Activated T-helper 17 cell treated with anti-CD3 and anti-CD28 coated beads, Interleukin-2, amount 50 U/mL, for 72 hours (primary cell): Measurements from ENCODE around the gene SMOC2. TPM values are rescaled to one million over a fixed set of nuclear protein-coding genes. Genes with fewer than 3 reads are reported as not detected.

Experiments used
- ATAC-seq: fragments of 150-1000 bp; cut with Tn5 transposase; replicated peaks from 2 replicates; pipeline ENCODE4 v1.10.0; 2021; ENCODE audit warnings: mild to moderate bottlenecking, moderate library complexity
- H3K27ac Mint-ChIP-seq: one replicate; pipeline ENCODE4 v1.8.0; 2022; ENCODE audit warnings: mixed read lengths
- H3K27me3 Mint-ChIP-seq: one replicate; pipeline ENCODE4 v1.8.0; 2022; ENCODE audit warnings: mixed read lengths
- H3K36me3 Mint-ChIP-seq: one replicate; pipeline ENCODE4 v1.8.0; 2022; ENCODE audit warnings: low read depth, mild to moderate bottlenecking, mixed read lengths
- H3K4me1 Mint-ChIP-seq: one replicate; pipeline ENCODE4 v1.8.0; 2022; ENCODE audit warnings: mixed read lengths
- H3K4me3 Mint-ChIP-seq: one replicate; pipeline ENCODE4 v1.8.0; 2022; ENCODE audit warnings: mild to moderate bottlenecking, mixed read lengths
- H3K9me3 Mint-ChIP-seq: one replicate; pipeline ENCODE4 v1.8.0; 2022; ENCODE audit warnings: mixed read lengths
- total RNA-seq, 2 donors: library from RNA; stranded (reverse); gene quantifications; one replicate each; pipeline ENCODE4 v1.2.3, GENCODE V29; 2022

SMOC2 gene
- total RNA-seq, 2 donors from 2014 or later: not detected

- H3K4me3 Mint-ChIP-seq: no peak overlapping the region
- H3K9me3 Mint-ChIP-seq: no peaks in the 10 kb centered on the region
- no peak overlapping the region for H3K27ac Mint-ChIP-seq
- peaks cover 8% of the 10 kb centered on the region for H3K27me3 Mint-ChIP-seq
- H3K36me3 Mint-ChIP-seq: no peaks in the 10 kb centered on the region
- H3K4me1 Mint-ChIP-seq: no peaks in the 10 kb centered on the region
- ATAC-seq: no peak
These were observed 187.2 kb downstream of the SMOC2 start for GRCh38 chr6:168628176-168628553.

GRCh38 chr6:168628732-168629245, 187.8 kb downstream of the SMOC2 start:
- no peaks in the 10 kb centered on the region for H3K36me3 Mint-ChIP-seq
- no peaks in the 10 kb centered on the region for H3K4me1 Mint-ChIP-seq
- peaks cover 11% of the 10 kb centered on the region for H3K27me3 Mint-ChIP-seq

GRCh38 chr6:168631564-168631963, 190.6 kb downstream of the SMOC2 start:
- Mint-ChIP-seq H3K27me3 (peaks cover 13% of the 10 kb centered on the region), H3K36me3 (no peaks in the 10 kb centered on the region), H3K27ac (no peak overlapping the region), H3K4me1 (no peaks in the 10 kb centered on the region), H3K9me3 (no peaks in the 10 kb centered on the region), H3K4me3 (no peak overlapping the region)
- no peak for ATAC-seq

More at GRCh38 chr6:168628732-168629245, 187.8 kb downstream of the SMOC2 start:
- Mint-ChIP-seq H3K9me3 (no peaks in the 10 kb centered on the region), H3K4me3 (no peak overlapping the region), H3K27ac (no peak overlapping the region)
- no peak for ATAC-seq

GRCh38 chr6:168632694-168633093, 191.7 kb downstream of the SMOC2 start:
- Mint-ChIP-seq H3K36me3 (no peaks in the 10 kb centered on the region), H3K4me3 (no peak overlapping the region), H3K27me3 (peaks cover 13% of the 10 kb centered on the region), H3K9me3 (no peaks in the 10 kb centered on the region), H3K27ac (no peak overlapping the region), H3K4me1 (no peaks in the 10 kb centered on the region)
- no peak for ATAC-seq

- Mint-ChIP-seq H3K4me3 (no peak overlapping the region), H3K27ac (no peak overlapping the region), H3K4me1 (no peaks in the 10 kb centered on the region), H3K27me3 (peaks cover 17% of the 10 kb centered on the region), H3K9me3 (no peaks in the 10 kb centered on the region), H3K36me3 (no peaks in the 10 kb centered on the region)
- no peak for ATAC-seq
These were observed 193.8 kb downstream of the SMOC2 start for GRCh38 chr6:168634541-168635328.

GRCh38 chr6:168636147-168637004, 195.4 kb downstream of the SMOC2 start:
- Mint-ChIP-seq H3K9me3 (no peaks in the 10 kb centered on the region), H3K36me3 (no peaks in the 10 kb centered on the region), H3K27me3 (peaks cover 24% of the 10 kb centered on the region), H3K4me3 (no peak overlapping the region), H3K27ac (no peak overlapping the region), H3K4me1 (no peaks in the 10 kb centered on the region)
- ATAC-seq: no peak

GRCh38 chr6:168637834-168638233, 196.8 kb downstream of the SMOC2 start:
- H3K4me3 Mint-ChIP-seq: no peak overlapping the region
- H3K27ac Mint-ChIP-seq: no peak overlapping the region
- no peaks in the 10 kb centered on the region for H3K9me3 Mint-ChIP-seq
- H3K27me3 Mint-ChIP-seq: peaks cover 24% of the 10 kb centered on the region
- no peaks in the 10 kb centered on the region for H3K36me3 Mint-ChIP-seq
- no peaks in the 10 kb centered on the region for H3K4me1 Mint-ChIP-seq
- ATAC-seq: no peak

GRCh38 chr6:168638468-168639271, 197.7 kb downstream of the SMOC2 start:
- H3K4me3 Mint-ChIP-seq: no peak overlapping the region

GRCh38 chr6:168640181-168640580, 199.2 kb downstream of the SMOC2 start:
- Mint-ChIP-seq H3K4me1 (no peaks in the 10 kb centered on the region), H3K9me3 (no peaks in the 10 kb centered on the region), H3K27me3 (peaks cover 17% of the 10 kb centered on the region), H3K36me3 (no peaks in the 10 kb centered on the region), H3K4me3 (no peak overlapping the region), H3K27ac (no peak overlapping the region)
- ATAC-seq: no peak

More at GRCh38 chr6:168638468-168639271, 197.7 kb downstream of the SMOC2 start:
- Mint-ChIP-seq H3K27me3 (peaks cover 22% of the 10 kb centered on the region), H3K27ac (no peak overlapping the region), H3K4me1 (no peaks in the 10 kb centered on the region), H3K9me3 (no peaks in the 10 kb centered on the region), H3K36me3 (no peaks in the 10 kb centered on the region)
- no peak for ATAC-seq

GRCh38 chr6:168640768-168641167, 199.8 kb downstream of the SMOC2 start:
- H3K27ac Mint-ChIP-seq: no peak overlapping the region
- H3K9me3 Mint-ChIP-seq: no peaks in the 10 kb centered on the region
- peaks cover 17% of the 10 kb centered on the region for H3K27me3 Mint-ChIP-seq
- H3K4me3 Mint-ChIP-seq: no peak overlapping the region
- ATAC-seq: no peak
- H3K4me1 Mint-ChIP-seq: no peaks in the 10 kb centered on the region
- H3K36me3 Mint-ChIP-seq: no peaks in the 10 kb centered on the region

- Mint-ChIP-seq H3K27ac (no peak overlapping the region), H3K4me1 (no peaks in the 10 kb centered on the region), H3K27me3 (peaks cover 15% of the 10 kb centered on the region), H3K4me3 (no peak overlapping the region), H3K9me3 (no peaks in the 10 kb centered on the region), H3K36me3 (no peaks in the 10 kb centered on the region)
- no peak for ATAC-seq
These were observed 200.5 kb downstream of the SMOC2 start for GRCh38 chr6:168641446-168641845.

- H3K36me3 Mint-ChIP-seq: no peaks in the 10 kb centered on the region
- ATAC-seq: no peak
- peaks cover 15% of the 10 kb centered on the region for H3K27me3 Mint-ChIP-seq
- H3K4me3 Mint-ChIP-seq: no peak overlapping the region
- H3K27ac Mint-ChIP-seq: no peak overlapping the region
- no peaks in the 10 kb centered on the region for H3K9me3 Mint-ChIP-seq
- H3K4me1 Mint-ChIP-seq: no peaks in the 10 kb centered on the region
These were observed 202.4 kb downstream of the SMOC2 start for GRCh38 chr6:168643401-168643800.

GRCh38 chr6:168645326-168645725, 204.3 kb downstream of the SMOC2 start:
- H3K9me3 Mint-ChIP-seq: no peaks in the 10 kb centered on the region
- ATAC-seq: no peak
- no peaks in the 10 kb centered on the region for H3K36me3 Mint-ChIP-seq
- H3K27me3 Mint-ChIP-seq: peaks cover 14% of the 10 kb centered on the region
- H3K27ac Mint-ChIP-seq: no peak overlapping the region
- H3K4me1 Mint-ChIP-seq: no peaks in the 10 kb centered on the region
- H3K4me3 Mint-ChIP-seq: no peak overlapping the region

- Mint-ChIP-seq H3K27ac (no peak overlapping the region), H3K4me3 (no peak overlapping the region), H3K36me3 (no peaks in the 10 kb centered on the region), H3K27me3 (peaks cover 10% of the 10 kb centered on the region), H3K4me1 (no peaks in the 10 kb centered on the region), H3K9me3 (no peaks in the 10 kb centered on the region)
- ATAC-seq: no peak
These were observed 206.3 kb downstream of the SMOC2 start for GRCh38 chr6:168647271-168647670.
